Jurkat, Clone E6-1 (cell line): Measurements from ENCODE around the gene OPCML.

Experiments used
- DNase-seq: peaks from one replicate; pipeline ENCODE4 v3.0.0-alpha.2; 2011; ENCODE audit warnings: low read depth, low spot score
- H3K4me3 ChIP-seq: 2 replicates; pipeline ENCODE4 v1.5.1; 2011; ENCODE audit warnings: mild to moderate bottlenecking, low read length, control low read depth, moderate library complexity

Gene OPCML

GRCh38 chr11:132999516-132999915, 532.8 kb downstream of the OPCML start:
- no peak overlapping the region for H3K4me3 ChIP-seq
- no peak for DNase-seq

- no peak for DNase-seq
- no peak overlapping the region for H3K4me3 ChIP-seq
Observed at GRCh38 chr11:132999031-132999430, 533.3 kb downstream of the OPCML start.

- no peak overlapping the region for H3K4me3 ChIP-seq
- DNase-seq: no peak
Observed at GRCh38 chr11:132997396-132997795, 534.9 kb downstream of the OPCML start.

GRCh38 chr11:132994966-132995365, 537.3 kb downstream of the OPCML start:
- H3K4me3 ChIP-seq: no peak overlapping the region
- no peak for DNase-seq

GRCh38 chr11:132993991-132994502, 538.3 kb downstream of the OPCML start:
- no peak overlapping the region for H3K4me3 ChIP-seq
- no peak for DNase-seq

GRCh38 chr11:132992838-132993631, 539.3 kb downstream of the OPCML start:
- no peak for DNase-seq
- H3K4me3 ChIP-seq: no peak overlapping the region

- no peak overlapping the region for H3K4me3 ChIP-seq
- no peak for DNase-seq
Observed at GRCh38 chr11:132988411-132988810, 543.9 kb downstream of the OPCML start.

GRCh38 chr11:132987936-132988335, 544.4 kb downstream of the OPCML start:
- no peak for DNase-seq

GRCh38 chr11:132983641-132983978, 548.7 kb downstream of the OPCML start:
- no peak overlapping the region for H3K4me3 ChIP-seq
- DNase-seq: no peak

More at GRCh38 chr11:132987936-132988335, 544.4 kb downstream of the OPCML start:
- no peak overlapping the region for H3K4me3 ChIP-seq

GRCh38 chr11:132982772-132983640, 549.3 kb downstream of the OPCML start:
- no peak overlapping the region for H3K4me3 ChIP-seq
- DNase-seq: no peak

GRCh38 chr11:132981131-132981956, 551.0 kb downstream of the OPCML start:
- no peak overlapping the region for H3K4me3 ChIP-seq
- no peak for DNase-seq

- DNase-seq: no peak
- no peak overlapping the region for H3K4me3 ChIP-seq
Observed at GRCh38 chr11:132980670-132981069, 551.6 kb downstream of the OPCML start.

- H3K4me3 ChIP-seq: no peak overlapping the region
- no peak for DNase-seq
Observed at GRCh38 chr11:132977746-132978145, 554.6 kb downstream of the OPCML start.

- H3K4me3 ChIP-seq: no peak overlapping the region
- no peak for DNase-seq
Observed at GRCh38 chr11:132977241-132977640, 555.1 kb downstream of the OPCML start.

- H3K4me3 ChIP-seq: no peak overlapping the region
- no peak for DNase-seq
Observed at GRCh38 chr11:132976115-132976514, 556.2 kb downstream of the OPCML start.

GRCh38 chr11:132973686-132974085, 558.6 kb downstream of the OPCML start:
- H3K4me3 ChIP-seq: no peak overlapping the region
- DNase-seq: no peak

- H3K4me3 ChIP-seq: no peak overlapping the region
- DNase-seq: no peak
Observed at GRCh38 chr11:132972565-132972964, 559.7 kb downstream of the OPCML start.

- DNase-seq: no peak
- no peak overlapping the region for H3K4me3 ChIP-seq
Observed at GRCh38 chr11:132971351-132971750, 561.0 kb downstream of the OPCML start.

GRCh38 chr11:132969892-132970291, 562.4 kb downstream of the OPCML start:
- no peak overlapping the region for H3K4me3 ChIP-seq
- DNase-seq: no peak
